MV-4-11 (cell line): ENCODE results near the gene CRKL.
"Not testable (repeated sequence)": the region's sequence is repeated elsewhere in the genome, so short reads cannot be mapped to it uniquely, and the experiment has no call there.

Source experiments
- DNase-seq: peaks from one replicate; lab custom pipeline; 2025; lab: John Stamatoyannopoulos, UW

CRKL gene

DNA sequence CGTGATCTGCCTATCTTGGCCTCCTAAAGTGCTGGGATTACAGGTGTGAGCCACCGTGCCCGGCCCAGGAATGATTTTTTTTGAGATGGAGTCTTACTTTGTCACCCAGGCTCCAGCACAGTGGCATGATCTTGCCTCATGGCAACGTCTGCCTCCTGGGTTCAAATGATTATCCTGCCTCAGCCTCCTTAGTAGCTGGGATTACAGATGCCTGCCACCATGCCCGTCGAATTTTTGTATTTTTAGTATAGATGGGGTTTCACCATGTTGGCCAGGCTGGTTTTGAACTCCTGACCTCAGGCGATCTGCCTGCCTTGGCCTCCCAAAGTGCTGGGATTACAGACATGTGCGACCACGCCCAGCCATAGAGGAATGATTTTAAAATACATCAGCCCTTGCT is 17.8 kb downstream of the CRKL start:
- not testable (repeated sequence) for DNase-seq

GRCh38 chr22:20935780-20936539 is 18.8 kb downstream of the CRKL start:
- not testable (repeated sequence) for DNase-seq

DNA sequence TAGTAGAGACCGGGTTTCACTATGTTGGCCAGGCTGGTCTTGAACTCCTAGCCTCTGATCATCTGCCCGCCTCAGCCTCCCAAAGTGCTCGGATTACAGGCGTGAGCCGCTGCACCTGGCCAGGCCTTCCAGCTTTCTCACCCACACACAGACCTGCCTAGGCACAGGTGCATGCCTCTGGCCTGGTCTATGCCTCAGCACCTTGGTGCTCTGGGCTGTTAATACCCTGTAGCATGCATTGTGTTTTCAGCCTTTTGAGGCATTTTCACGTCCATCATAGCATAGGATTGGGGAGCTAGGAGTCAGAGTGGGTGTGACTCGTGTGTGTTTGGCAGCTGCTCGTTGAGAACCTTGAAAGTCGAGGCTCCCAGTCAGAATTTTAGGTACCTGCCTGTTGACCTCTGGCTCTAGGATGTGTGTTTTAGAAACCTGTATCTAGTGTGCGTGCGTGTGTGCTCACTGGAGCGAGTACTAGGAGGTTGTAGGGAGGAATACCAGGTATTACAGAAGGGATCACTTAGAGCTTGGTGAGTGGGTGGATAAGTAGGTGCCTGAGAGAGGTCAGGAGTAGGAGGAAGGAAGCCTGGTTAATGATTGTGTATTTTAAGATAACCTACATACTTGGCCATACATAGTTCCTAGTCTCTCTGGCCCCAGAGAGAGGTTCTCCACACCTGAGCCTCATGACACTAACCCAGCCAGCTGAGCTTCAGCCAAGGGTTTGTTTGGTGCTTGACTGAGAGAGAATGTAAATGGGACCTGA is 20.0 kb downstream of the CRKL start:
- no peak for DNase-seq

DNA sequence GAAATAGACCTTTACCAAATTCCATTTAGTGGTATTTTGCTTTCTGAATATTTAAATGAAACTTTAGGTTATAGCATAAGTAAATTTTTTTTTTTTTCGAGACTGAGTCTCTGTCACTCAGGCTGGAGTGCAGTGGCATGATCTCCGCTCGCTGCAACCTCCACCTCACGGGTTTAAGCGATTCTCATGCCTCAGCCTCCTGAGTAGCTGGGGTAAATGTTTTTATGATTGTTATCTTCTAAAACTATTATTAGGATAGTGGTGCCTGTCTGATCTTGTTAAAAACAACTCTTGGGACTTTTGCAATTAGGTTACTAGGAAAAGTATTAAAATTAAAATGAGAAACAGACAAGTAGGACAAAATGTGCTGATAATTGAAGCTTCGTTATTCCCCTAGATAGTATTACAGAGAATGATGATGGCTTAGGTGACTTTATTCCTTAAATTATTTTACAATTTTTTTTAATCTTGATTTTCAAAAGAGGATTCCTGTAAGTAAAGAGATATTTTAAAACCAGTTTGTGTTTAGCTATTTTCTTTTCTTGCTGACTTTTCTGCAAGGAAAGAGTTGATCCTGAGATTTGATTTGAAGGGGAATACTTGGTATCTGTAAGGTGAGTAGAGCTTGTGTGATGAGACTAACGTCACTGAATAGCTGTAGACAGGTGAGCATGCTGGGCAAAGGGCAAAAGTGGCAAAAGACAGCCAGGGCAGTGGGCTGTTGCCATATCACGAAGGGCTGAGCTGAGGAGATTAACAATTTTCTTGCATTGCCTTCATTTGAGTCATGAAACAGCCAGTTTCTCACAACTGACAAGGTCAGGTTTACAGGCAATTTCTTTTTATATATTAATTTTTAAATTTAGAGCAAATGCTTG is 20.8 kb downstream of the CRKL start:
- DNase-seq = no peak

DNA sequence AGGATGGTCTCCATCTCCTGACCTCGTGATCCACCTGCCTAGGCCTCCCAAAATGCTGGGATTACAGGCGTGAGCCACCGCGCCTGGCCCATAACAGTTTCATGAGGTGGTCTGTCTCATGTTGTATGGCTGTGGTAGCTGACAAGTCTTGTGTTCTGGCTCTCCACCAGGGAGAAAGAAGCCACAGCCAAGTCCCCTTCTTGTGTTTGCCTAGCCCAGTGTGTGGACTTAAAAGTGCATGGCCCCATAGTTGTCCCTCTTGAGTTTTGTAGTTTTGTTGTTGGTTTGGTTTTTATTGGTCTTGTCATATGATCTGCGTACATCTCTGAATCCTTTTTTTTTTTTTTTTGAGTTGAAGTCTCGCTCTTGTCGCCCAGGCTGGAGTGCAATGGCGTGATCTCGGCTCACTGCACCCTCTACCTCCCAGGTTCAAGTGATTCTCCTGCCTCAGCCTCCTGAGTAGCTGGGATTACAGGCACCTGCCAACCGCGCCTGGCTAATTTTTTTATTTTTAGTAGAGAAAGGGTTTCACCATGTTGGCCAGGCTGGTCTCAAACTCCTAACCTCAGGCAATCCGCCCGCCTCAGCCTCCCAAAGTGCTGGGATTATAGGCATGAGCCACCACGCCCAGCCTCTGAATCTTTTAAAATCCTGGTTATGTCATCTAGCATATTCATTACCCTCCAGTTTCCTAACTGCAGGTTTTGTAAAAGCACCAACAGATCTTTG is 22.4 kb downstream of the CRKL start:
- DNase-seq = not testable (repeated sequence)

GRCh38 chr22:20940186-20940651 is 23.0 kb downstream of the CRKL start:
- DNase-seq = peak; percentile 18

DNA sequence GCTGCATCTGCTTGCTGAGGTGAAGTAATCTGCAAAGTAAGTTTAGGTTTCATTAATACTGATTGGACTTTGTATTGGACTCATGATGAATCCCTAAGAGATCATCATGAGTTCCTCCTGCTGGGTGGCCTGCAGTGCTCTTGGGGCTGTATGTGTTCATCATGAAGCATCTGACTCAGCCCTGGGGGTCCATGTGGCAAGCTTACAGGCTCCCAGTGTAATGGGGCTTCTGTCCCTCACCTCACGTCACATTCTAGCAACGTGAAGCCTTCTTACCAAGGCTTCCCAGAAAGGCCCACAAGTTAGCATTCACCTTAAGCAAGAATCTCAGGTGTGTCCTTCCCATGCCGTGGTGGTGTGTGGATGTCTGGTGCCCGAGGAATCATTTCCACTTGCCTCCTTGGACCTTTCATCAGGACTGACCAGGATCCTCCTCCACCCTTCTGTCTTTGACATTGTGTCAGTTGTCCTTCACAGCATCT is 23.7 kb downstream of the CRKL start:
- DNase-seq = no peak

GRCh38 chr22:20942203-20942902 is 25.1 kb downstream of the CRKL start:
- DNase-seq = not testable (repeated sequence)

- DNase-seq = no peak
Measured at GRCh38 chr22:20943104-20943933, 26.1 kb downstream of the CRKL start.

DNA sequence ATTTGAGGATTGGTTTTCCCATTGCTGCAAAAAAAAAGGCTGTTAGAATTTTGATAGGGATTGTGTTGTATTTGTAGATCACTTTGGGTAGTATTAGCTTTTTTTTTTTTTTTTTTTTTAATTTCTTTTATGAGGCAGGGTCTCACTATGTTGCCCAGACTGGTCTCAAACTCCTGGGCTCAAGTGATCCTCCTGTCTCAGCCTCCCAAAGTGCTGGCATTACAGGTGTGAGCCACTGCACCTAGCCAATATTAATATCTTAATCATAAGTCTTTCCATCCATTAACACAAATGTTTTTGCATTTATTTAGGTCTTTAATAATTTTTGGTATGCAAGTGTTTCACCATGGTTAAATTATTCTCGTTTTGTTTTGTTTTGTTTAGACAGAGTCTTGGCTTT is 26.8 kb downstream of the CRKL start:
- no peak for DNase-seq

DNA sequence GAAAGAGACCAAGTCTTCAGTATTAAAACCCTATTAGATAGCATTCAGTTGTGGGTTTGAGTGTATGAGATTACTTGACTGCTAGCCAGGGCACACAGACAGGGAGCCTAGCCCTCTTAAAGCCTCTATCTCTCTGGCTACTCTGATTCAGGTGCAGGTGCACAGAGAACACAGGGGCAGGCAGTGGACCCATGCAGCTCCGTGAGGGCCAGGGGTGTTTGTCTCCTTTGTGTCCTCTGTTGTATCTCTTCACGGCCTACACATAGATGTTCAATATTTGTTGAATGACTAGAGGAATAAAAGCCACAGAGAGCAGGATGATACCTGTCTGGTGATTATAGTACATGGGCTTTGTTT is 28.3 kb downstream of the CRKL start:
- no peak for DNase-seq

DNA sequence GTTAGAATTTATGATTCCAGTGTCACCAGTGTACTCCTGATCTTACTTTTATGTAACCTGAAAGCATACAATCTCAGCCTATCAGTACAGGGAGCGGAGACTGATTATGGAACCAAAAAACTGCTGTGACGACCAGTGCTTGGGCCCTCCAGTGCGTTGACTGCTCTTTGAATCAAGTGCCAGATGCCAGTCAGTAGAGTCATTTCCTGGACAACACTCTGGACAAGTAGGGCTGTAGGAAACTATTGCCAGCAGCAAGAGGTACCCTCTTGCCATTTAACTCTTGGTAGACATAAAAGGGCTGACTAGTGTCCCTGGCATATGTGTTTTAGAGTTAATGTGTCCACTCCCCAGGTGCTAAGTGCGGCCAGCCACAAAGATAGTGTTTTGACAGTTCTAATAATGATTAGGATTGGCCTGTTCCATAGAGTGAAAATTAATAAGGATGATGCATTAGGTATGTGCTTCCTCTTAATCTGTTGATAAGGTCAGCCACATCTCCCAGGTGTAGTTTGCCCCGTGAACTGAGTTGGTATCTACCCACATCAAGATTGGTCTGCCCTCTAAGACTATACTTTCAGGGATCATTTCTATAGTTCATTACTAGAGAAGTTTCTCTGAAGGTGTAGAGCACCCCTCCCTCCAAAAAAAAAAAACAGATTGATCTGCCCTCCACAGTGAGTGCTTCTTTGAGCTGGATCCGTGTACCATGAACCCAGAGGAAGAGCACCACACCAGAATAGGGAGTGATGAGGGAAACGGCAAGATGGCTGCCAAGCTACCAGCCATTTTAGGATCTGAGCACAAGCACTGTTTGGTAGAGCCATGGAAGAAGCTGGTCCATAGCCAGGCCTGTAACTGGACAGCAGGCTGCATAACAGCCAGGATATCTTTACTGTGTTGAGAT is 29.1 kb downstream of the CRKL start:
- no peak for DNase-seq

DNA sequence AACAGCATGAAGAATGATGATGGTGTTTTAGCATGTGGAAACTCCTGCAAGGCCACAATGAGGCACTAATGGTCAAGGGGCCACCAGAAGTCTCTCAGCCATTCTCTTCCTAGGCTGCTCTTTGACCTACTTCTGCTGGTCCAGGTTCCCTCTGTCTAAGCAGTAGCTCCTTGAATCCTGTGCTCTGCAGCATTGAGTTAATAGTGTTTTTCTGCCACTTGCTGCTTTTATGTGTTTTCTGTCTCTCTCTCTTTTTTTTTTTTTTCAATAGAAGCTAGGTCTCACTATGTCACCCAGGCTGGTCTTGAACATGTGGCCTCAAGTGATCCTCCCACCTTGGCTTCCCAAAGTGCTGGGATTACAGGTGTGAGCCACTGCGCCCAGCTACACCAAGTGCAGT is 29.8 kb downstream of the CRKL start:
- DNase-seq = no peak

- no peak for DNase-seq
Measured at GRCh38 chr22:20948450-20948849, 31.2 kb downstream of the CRKL start.

- DNase-seq = no peak
Measured at GRCh38 chr22:20948989-20949388, 31.8 kb downstream of the CRKL start.

GRCh38 chr22:20949698-20950183 is 32.5 kb downstream of the CRKL start:
- DNase-seq = no peak

DNA sequence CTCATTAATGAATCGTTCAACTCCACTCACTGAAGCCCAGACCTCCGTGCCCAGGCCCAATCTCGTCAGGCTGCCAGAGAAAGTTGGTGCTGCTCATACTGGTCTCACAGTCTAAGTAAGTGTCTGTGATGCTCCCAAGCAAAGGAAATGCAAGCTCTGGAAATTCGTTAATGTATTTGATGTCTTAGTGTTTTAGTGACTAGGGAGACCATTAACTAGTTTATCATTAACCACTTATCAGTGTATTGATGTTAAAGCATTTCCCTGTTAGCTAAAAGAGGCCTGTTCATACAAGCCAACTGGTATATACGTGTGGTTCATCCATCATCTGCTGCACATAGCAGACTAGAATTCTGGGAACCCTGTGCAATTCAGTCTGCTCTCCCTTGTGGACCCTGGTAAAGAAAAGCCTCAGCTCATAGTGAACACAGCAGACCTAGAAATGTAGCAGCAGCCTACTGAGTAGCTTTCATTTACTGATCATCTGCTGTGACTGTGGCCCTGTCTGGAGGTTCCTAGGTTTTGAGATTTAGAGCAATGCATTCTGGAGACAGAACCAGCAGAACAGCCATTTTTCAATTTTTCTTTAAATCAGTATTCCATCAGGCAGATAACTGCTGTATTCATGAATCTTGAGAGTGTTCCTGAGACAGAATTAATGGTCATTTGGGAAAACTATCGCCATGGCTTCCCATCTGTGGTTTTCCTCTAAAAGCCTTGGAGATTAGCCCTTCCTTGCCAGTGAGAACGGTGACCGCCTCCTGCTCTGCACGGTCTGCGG is 34.1 kb downstream of the CRKL start:
- DNase-seq = no peak

- no peak for DNase-seq
Measured at GRCh38 chr22:20951932-20952380, 34.7 kb downstream of the CRKL start.
